Suprapubic skin (tissue), 4 donors: Measurements from ENCODE around the gene MEF2C.

Experiments used
- POLR2A ChIP-seq, 2 donors: fragments of 450-650 bp; IDR thresholded peaks; one replicate each; pipeline ENCODE4 v1.6.1; 2017; ENCODE audit warnings: antibody characterized with exemption in 2 of 2, mild to moderate bottlenecking in 2 of 2, moderate library complexity in 2 of 2
- POLR2AphosphoS5 ChIP-seq, 3 donors: sonication (generic); formaldehyde crosslinking; IDR thresholded peaks; one replicate each; pipeline ENCODE4 v1.6.1; 2017; ENCODE audit warnings: antibody characterized with exemption in 3 of 3
- TF ChIP-seq, protein P1 (sequence below), 2 donors: fragments of 200-600 bp in 1 of 2; fragments of 450-650 bp in 1 of 2; sonication (generic) in 1 of 2; IDR thresholded peaks; one replicate each; pipeline ENCODE4 v1.5.1; 2016 to 2019; ENCODE audit warnings: antibody characterized with exemption in 2 of 2, mild to moderate bottlenecking in 1 of 2, moderate library complexity in 1 of 2

DNA sequence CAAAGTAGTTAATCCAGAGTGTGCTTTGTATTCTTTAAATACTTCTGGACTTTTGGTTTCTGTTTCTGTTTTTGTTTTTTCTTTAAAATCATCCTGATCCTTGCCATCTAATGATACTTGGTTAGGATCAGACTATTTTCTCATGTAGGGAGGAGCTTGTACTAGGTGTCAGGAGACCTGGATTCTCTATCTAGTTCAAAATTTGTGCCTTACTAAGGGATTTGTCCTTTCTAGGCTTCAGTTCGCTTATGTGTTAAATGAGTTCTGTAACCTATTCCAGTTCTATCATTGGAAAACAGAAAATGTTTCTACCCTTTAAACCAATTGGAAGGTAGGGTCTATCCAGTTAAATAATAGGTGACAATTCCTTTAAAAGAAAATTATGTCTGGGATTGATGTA is 3.3 kb upstream of the MEF2C start:
- TF ChIP-seq, protein P1, sequence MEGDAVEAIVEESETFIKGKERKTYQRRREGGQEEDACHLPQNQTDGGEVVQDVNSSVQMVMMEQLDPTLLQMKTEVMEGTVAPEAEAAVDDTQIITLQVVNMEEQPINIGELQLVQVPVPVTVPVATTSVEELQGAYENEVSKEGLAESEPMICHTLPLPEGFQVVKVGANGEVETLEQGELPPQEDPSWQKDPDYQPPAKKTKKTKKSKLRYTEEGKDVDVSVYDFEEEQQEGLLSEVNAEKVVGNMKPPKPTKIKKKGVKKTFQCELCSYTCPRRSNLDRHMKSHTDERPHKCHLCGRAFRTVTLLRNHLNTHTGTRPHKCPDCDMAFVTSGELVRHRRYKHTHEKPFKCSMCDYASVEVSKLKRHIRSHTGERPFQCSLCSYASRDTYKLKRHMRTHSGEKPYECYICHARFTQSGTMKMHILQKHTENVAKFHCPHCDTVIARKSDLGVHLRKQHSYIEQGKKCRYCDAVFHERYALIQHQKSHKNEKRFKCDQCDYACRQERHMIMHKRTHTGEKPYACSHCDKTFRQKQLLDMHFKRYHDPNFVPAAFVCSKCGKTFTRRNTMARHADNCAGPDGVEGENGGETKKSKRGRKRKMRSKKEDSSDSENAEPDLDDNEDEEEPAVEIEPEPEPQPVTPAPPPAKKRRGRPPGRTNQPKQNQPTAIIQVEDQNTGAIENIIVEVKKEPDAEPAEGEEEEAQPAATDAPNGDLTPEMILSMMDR (IDR thresholded peaks at IDR 0.05) = no peak
- TF ChIP-seq POLR2AphosphoS5 (IDR thresholded peaks at IDR 0.05) (no peak), POLR2A (IDR thresholded peaks at IDR 0.05) (no peak)
